H9 (cell line): ENCODE measurements around the gene PLN. TPM values are rescaled to one million over a fixed set of nuclear protein-coding genes. Genes with fewer than 3 reads are reported as not detected.

ENCODE experiments used
- DNase-seq: peaks from one replicate; pipeline ENCODE4 v3.0.0-alpha.2; 2017
- H2AFZ ChIP-seq: one replicate; pipeline ENCODE4 v1.6.1; 2013; ENCODE audit warnings: mild to moderate bottlenecking, low read length, control low read depth, moderate library complexity
- H2AK5ac ChIP-seq: 2 replicates; pipeline ENCODE4 v1.6.1; 2013; ENCODE audit warnings: low read length, control low read depth, mixed read lengths; ENCODE audit not compliant: insufficient read length
- H2BK120ac ChIP-seq: one replicate; pipeline ENCODE4 v1.6.1; 2013; ENCODE audit warnings: low read depth, mild to moderate bottlenecking, low read length, control low read depth, inconsistent platforms; ENCODE audit not compliant: poor library complexity, severe bottlenecking
- H2BK12ac ChIP-seq: 2 replicates; pipeline ENCODE4 v1.6.1; 2013; ENCODE audit warnings: low read length, control low read depth, mixed read lengths, low read depth; ENCODE audit not compliant: insufficient read length
- H2BK15ac ChIP-seq: 2 replicates; pipeline ENCODE4 v1.6.1; 2013; ENCODE audit warnings: low read depth, low read length, control low read depth
- H2BK20ac ChIP-seq: one replicate; pipeline ENCODE4 v1.6.1; 2013; ENCODE audit warnings: low read depth, mild to moderate bottlenecking, low read length, control low read depth, inconsistent platforms; ENCODE audit not compliant: poor library complexity, severe bottlenecking
- H2BK5ac ChIP-seq: 2 replicates; pipeline ENCODE4 v1.6.1; 2013; ENCODE audit warnings: low read length, control low read depth, mixed read lengths; ENCODE audit not compliant: insufficient read length
- H3K14ac ChIP-seq: 2 replicates; pipeline ENCODE4 v1.6.1; 2013; ENCODE audit warnings: low read length, control low read depth; ENCODE audit not compliant: insufficient read depth
- H3K18ac ChIP-seq: 2 replicates; pipeline ENCODE4 v1.6.1; 2013; ENCODE audit warnings: low read depth, mild to moderate bottlenecking, mixed read lengths, low read length, control low read depth; ENCODE audit not compliant: insufficient read length
- H3K23ac ChIP-seq: 2 replicates; pipeline ENCODE4 v1.6.1; 2013; ENCODE audit warnings: low read length, control low read depth, mixed read lengths, low read depth; ENCODE audit not compliant: insufficient read length
- H3K23me2 ChIP-seq: 2 replicates; pipeline ENCODE4 v1.6.1; 2013; ENCODE audit warnings: low read depth, mild to moderate bottlenecking, mixed read lengths, low read length, control low read depth; ENCODE audit not compliant: insufficient read length, poor library complexity, severe bottlenecking
- H3K27ac ChIP-seq: 2 replicates; pipeline ENCODE4 v1.5.1; 2013; ENCODE audit warnings: low read length, control low read depth, mixed read lengths, low read depth; ENCODE audit not compliant: insufficient read length
- H3K27me3 ChIP-seq: 2 replicates; pipeline ENCODE4 v1.6.1; 2013; ENCODE audit warnings: low read length, control low read depth, inconsistent platforms; ENCODE audit not compliant: insufficient read depth
- H3K4ac ChIP-seq: 2 replicates; pipeline ENCODE4 v1.6.1; 2013; ENCODE audit warnings: low read depth, mild to moderate bottlenecking, control low read depth, inconsistent platforms, low read length, moderate library complexity
- H3K4me1 ChIP-seq: 2 replicates; pipeline ENCODE4 v1.6.1; 2013; ENCODE audit warnings: low read length, control low read depth, inconsistent platforms; ENCODE audit not compliant: insufficient read depth
- H3K4me2 ChIP-seq: 2 replicates; pipeline ENCODE4 v1.6.1; 2013; ENCODE audit warnings: low read length, control low read depth, mixed read lengths; ENCODE audit not compliant: insufficient read length, insufficient read depth
- H3K56ac ChIP-seq: 2 replicates; pipeline ENCODE4 v1.6.1; 2013; ENCODE audit warnings: low read depth, mild to moderate bottlenecking, mixed read lengths, low read length, control low read depth; ENCODE audit not compliant: insufficient read length
- H3K79me1 ChIP-seq: 2 replicates; pipeline ENCODE4 v1.6.1; 2013; ENCODE audit warnings: low read depth, mild to moderate bottlenecking, moderate library complexity, low read length, control low read depth, inconsistent platforms; ENCODE audit not compliant: insufficient read depth, poor library complexity, severe bottlenecking
- H3K79me2 ChIP-seq: 2 replicates; pipeline ENCODE4 v1.6.1; 2013; ENCODE audit warnings: low read length, control low read depth, inconsistent platforms; ENCODE audit not compliant: insufficient read depth
- H3K9ac ChIP-seq: 2 replicates; pipeline ENCODE4 v1.6.1; 2013; ENCODE audit warnings: low read length, control low read depth, mixed read lengths; ENCODE audit not compliant: insufficient read length; ENCODE audit errors: extremely low read depth
- H3K9me3 ChIP-seq: one replicate; pipeline ENCODE4 v1.6.1; 2013; ENCODE audit warnings: low read depth, low read length, inconsistent platforms; ENCODE audit not compliant: control insufficient read depth
- H3T11ph ChIP-seq: one replicate; pipeline ENCODE4 v1.6.1; 2013; ENCODE audit warnings: mild to moderate bottlenecking, low read length, control low read depth, inconsistent platforms
- H4K20me1 ChIP-seq: one replicate; pipeline ENCODE4 v1.6.1; 2013; ENCODE audit not compliant: control insufficient read depth, insufficient read length, insufficient read depth
- H4K5ac ChIP-seq: 2 replicates; pipeline ENCODE4 v1.6.1; 2013; ENCODE audit warnings: low read depth, mild to moderate bottlenecking, mixed read lengths, low read length, control low read depth; ENCODE audit not compliant: insufficient read length
- H4K8ac ChIP-seq: replicated peaks from 2 replicates; pipeline ENCODE4 v1.6.1; 2013; ENCODE audit warnings: low read length, control low read depth, mixed read lengths, low read depth; ENCODE audit not compliant: insufficient read length
- H4K91ac ChIP-seq: 2 replicates; pipeline ENCODE4 v1.6.1; 2013; ENCODE audit warnings: low read depth, mild to moderate bottlenecking, moderate library complexity, mixed read lengths, low read length, control low read depth; ENCODE audit not compliant: insufficient read length
- H3K27ac Mint-ChIP-seq, 3 experiments: 2 replicates in 2 of 3; 3 replicates in 1 of 3; pipeline ENCODE4 v1.8.0; 2020 to 2021; ENCODE audit warnings: mixed read lengths in 3 of 3, mild to moderate bottlenecking in 1 of 3, moderate library complexity in 1 of 3
- H3K27me3 Mint-ChIP-seq: 2 replicates; pipeline ENCODE4 v1.8.0; 2021; ENCODE audit warnings: low read depth, mild to moderate bottlenecking, moderate library complexity, mixed read lengths
- H3K36me3 Mint-ChIP-seq, 3 experiments: 2 replicates in 2 of 3; 3 replicates in 1 of 3; pipeline ENCODE4 v1.8.0; 2020 to 2021; ENCODE audit warnings: low read depth in 3 of 3, mixed read lengths in 3 of 3; ENCODE audit not compliant: insufficient read depth in 1 of 3
- H3K4me1 Mint-ChIP-seq, 2 experiments: 2 replicates each; pipeline ENCODE4 v1.8.0; 2020; ENCODE audit warnings: mixed read lengths in 2 of 2
- H3K4me3 Mint-ChIP-seq, 2 experiments: 2 replicates in 1 of 2; 3 replicates in 1 of 2; pipeline ENCODE4 v1.8.0; 2020 to 2021; ENCODE audit warnings: mild to moderate bottlenecking in 2 of 2, mixed read lengths in 2 of 2, moderate library complexity in 1 of 2
- H3K9me3 Mint-ChIP-seq, 2 experiments: 2 replicates in 1 of 2; 3 replicates in 1 of 2; pipeline ENCODE4 v1.8.0; 2020; ENCODE audit warnings: mild to moderate bottlenecking in 2 of 2, mixed read lengths in 2 of 2, moderate library complexity in 1 of 2
- WGBS: extraction: QIAGEN DNeasy Blood & Tissue Kit; methylation state at CpG from one replicate; pipeline ENCODE4 v1.1.7; 2013; ENCODE audit warnings: missing lambda C conversion rate, low lambda C conversion rate, mixed read lengths; ENCODE audit not compliant: insufficient read length; ENCODE audit errors: extremely low coverage; 5-methylcytosine and 5-hydroxymethylcytosine counted together
- total RNA-seq: library from RNA; stranded (reverse); gene quantifications from 2 replicates; pipeline ENCODE4 v1.2.1, GENCODE V29; 2021
- TF ChIP-seq, protein P1 (sequence below): fragments of 200-600 bp; sonication (generic); conservative IDR thresholded peaks from 3 replicates; pipeline ENCODE4 v1.8.0; 2021; ENCODE audit warnings: antibody characterized with exemption, mild to moderate bottlenecking

Gene PLN
- total RNA-seq, 1 experiment from 2014 or later, result not detected

GRCh38 chr6:118530942-118531341 is 17.2 kb upstream of the PLN start:
- no peak overlapping the region for H2AK5ac ChIP-seq
- H2AFZ ChIP-seq, result no peak overlapping the region
- H3K4ac ChIP-seq, result no peak overlapping the region
- DNase-seq, result no peak
- Mint-ChIP-seq H3K4me3 (no peak overlapping the region), H3K36me3 (no peaks in the 10 kb centered on the region; a peak in 3 of 7 replicates), H3K27ac (no peak overlapping the region), H3K4me1 (peaks cover 0 to 4% of the 10 kb centered on the region in 2 experiments; a peak in 1 of 4 replicates), H3K27me3 (no peaks in the 10 kb centered on the region), H3K9me3 (peaks cover 2 to 4% of the 10 kb centered on the region in 2 experiments; a peak in 1 of 5 replicates)
- H3K4me2 ChIP-seq, result no peak overlapping the region
- H2BK15ac ChIP-seq, result no peak overlapping the region
- H3K9ac ChIP-seq, result no peak overlapping the region
- H3K23ac ChIP-seq, result no peak overlapping the region
- no peak overlapping the region for H2BK12ac ChIP-seq
- H3K79me2 ChIP-seq, result no peaks in the 10 kb centered on the region
- no peak overlapping the region for H2BK20ac ChIP-seq
- no peaks in the 10 kb centered on the region for H4K20me1 ChIP-seq
- H3K18ac ChIP-seq, result no peak overlapping the region
- H3K56ac ChIP-seq, result no peak overlapping the region
- H3K23me2 ChIP-seq, result no peaks in the 10 kb centered on the region
- H3K14ac ChIP-seq, result no peak overlapping the region
- TF ChIP-seq, protein P1, sequence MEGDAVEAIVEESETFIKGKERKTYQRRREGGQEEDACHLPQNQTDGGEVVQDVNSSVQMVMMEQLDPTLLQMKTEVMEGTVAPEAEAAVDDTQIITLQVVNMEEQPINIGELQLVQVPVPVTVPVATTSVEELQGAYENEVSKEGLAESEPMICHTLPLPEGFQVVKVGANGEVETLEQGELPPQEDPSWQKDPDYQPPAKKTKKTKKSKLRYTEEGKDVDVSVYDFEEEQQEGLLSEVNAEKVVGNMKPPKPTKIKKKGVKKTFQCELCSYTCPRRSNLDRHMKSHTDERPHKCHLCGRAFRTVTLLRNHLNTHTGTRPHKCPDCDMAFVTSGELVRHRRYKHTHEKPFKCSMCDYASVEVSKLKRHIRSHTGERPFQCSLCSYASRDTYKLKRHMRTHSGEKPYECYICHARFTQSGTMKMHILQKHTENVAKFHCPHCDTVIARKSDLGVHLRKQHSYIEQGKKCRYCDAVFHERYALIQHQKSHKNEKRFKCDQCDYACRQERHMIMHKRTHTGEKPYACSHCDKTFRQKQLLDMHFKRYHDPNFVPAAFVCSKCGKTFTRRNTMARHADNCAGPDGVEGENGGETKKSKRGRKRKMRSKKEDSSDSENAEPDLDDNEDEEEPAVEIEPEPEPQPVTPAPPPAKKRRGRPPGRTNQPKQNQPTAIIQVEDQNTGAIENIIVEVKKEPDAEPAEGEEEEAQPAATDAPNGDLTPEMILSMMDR, result no peak
- H3K9me3 ChIP-seq, result no peaks in the 10 kb centered on the region
- H3K27ac ChIP-seq, result no peak overlapping the region
- no peak overlapping the region for H3T11ph ChIP-seq
- no peak overlapping the region for H4K5ac ChIP-seq
- no peak overlapping the region for H4K8ac ChIP-seq
- no peak overlapping the region for H2BK120ac ChIP-seq
- no peaks in the 10 kb centered on the region for H3K79me1 ChIP-seq
- H3K4me1 ChIP-seq, result no peaks in the 10 kb centered on the region
- H3K27me3 ChIP-seq, result no peaks in the 10 kb centered on the region
- H2BK5ac ChIP-seq, result no peak overlapping the region
- no CpG with 5 or more reads among the region's 2 CpGs for WGBS
- no peak overlapping the region for H4K91ac ChIP-seq
